SU-DHL-6 (cell line): ENCODE measurements around the gene AACS.

Experiments
- EZH2phosphoT487 ChIP-seq: fragments of 200-600 bp; sonication (generic), shearing (Covaris generic); conservative IDR thresholded peaks from 2 replicates; pipeline ENCODE4 v1.6.1; 2018; ENCODE audit warnings: mild to moderate bottlenecking, antibody characterized with exemption, low read length, moderate library complexity, mixed read lengths
- TF ChIP-seq, protein P1 (sequence below): fragments of 200-600 bp; sonication (generic); IDR thresholded peaks from one replicate; pipeline ENCODE4 v1.5.1; 2017; ENCODE audit warnings: antibody characterized with exemption, mild to moderate bottlenecking, low read length, moderate library complexity; ENCODE audit not compliant: insufficient read depth, poor library complexity, severe bottlenecking

DNA sequence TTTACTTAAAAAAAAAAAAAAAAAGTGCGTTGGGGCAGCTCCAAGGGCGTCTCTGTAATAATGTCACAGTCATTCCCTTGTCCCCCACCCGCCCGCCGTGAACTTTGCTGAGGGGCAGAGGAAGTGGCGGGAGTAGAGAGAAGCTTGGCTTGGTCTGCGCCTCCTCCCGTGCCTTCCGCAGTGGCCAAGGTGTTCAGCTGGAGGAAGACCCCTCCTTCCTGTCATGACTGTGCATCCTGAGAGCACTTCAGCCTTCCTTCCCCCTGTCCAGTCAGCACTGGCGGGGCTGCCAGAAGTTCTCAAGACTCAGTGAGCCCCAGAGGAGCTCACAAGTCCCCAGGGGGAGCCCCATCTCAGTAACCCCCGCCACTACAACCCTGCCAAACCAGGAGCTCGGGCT is 32.2 kb downstream of the AACS start:
- TF ChIP-seq, protein P1, sequence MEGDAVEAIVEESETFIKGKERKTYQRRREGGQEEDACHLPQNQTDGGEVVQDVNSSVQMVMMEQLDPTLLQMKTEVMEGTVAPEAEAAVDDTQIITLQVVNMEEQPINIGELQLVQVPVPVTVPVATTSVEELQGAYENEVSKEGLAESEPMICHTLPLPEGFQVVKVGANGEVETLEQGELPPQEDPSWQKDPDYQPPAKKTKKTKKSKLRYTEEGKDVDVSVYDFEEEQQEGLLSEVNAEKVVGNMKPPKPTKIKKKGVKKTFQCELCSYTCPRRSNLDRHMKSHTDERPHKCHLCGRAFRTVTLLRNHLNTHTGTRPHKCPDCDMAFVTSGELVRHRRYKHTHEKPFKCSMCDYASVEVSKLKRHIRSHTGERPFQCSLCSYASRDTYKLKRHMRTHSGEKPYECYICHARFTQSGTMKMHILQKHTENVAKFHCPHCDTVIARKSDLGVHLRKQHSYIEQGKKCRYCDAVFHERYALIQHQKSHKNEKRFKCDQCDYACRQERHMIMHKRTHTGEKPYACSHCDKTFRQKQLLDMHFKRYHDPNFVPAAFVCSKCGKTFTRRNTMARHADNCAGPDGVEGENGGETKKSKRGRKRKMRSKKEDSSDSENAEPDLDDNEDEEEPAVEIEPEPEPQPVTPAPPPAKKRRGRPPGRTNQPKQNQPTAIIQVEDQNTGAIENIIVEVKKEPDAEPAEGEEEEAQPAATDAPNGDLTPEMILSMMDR: no peak
- no peak for TF ChIP-seq EZH2phosphoT487
